Measurements from ENCODE around the gene LENG1.

The LENG1 gene

DNA sequence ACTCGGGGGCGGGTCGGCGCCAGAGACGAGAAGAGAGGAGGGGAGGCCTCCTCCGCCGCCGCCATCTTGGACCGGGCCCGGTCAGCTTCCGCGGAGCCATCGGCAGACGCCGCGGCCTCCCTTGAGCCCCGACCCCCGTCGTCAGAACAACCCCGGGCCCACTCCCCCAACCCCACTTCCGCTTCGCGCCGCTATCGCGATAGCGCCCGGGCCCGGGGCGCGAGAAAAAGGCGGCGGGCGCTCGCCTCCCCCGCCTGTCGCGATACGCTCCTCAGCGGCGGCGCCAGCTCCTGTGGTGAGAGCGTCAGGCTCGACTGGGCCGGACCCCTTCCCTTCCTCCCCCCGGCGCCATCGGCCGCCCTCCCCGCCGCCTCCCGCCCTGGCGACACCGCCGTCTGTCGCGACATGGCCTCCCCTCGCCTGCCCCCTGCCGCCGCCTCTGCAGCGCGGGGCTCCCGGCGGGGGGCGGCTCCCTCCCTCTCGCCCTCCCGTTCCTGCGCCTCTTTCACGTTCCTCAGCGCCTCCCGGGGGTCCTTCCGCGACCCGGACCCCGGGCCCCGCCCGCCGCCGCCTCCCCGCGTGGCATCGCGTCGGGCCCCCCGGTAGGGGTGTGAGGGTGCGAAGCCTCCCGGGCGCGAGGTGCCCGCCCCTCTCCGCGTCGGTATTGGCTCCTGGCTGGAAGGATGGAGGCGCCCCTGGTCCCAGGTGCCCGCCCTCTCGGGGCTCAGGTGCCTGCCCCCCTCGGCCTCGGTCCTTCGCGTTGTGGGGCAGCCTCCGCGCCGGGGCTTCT lies 21.6 kb downstream of the LENG1 start, which contains the start of gene CNOT3:
TSS of gene CNOT3 (plus strand) at position 64 of the 790 bp plus-strand sequence. CDS start 5,217 bp downstream, outside the sequence.
- Histone ChIP-seq H3K4me2 (ENCODE audit: insufficient read depth, low read length) (peak within 1 kb of the TSS; percentile 97), H3K4me3 (ENCODE audit: low read depth in 1 of 2, low read length in 2 of 2) (peak within 1 kb of the TSS; percentile 75 to 89), H3K27ac (ENCODE audit: low read length) (peak within 1 kb of the TSS; percentile 86), H4K20me1 (ENCODE audit: insufficient read depth, low read length) (peaks cover 55% of the 10 kb centered on the region), H3K9ac (ENCODE audit: low read depth, low read length) (peak within 1 kb of the TSS; percentile 98), H2AFZ (ENCODE audit: low read depth, low read length) (peak within 1 kb of the TSS; percentile 88), H3K79me2 (ENCODE audit: insufficient read depth, low read length) (peaks cover 53% of the 10 kb centered on the region), H3K4me1 (ENCODE audit: insufficient read depth, low read length) (peaks cover 40% of the 10 kb centered on the region), H3K9me3 (ENCODE audit: insufficient read depth, low read length, severe bottlenecking) (no peaks in the 10 kb centered on the region), H3K27me3 (ENCODE audit: insufficient read depth, low read length, poor library complexity) (no peaks in the 10 kb centered on the region), H3K36me3 (ENCODE audit: insufficient read depth, low read length) (peaks cover 46% of the 10 kb centered on the region)
- ATAC-seq (ENCODE audit: insufficient read depth, low read depth) (no peak), DNase-seq (peak; percentile 43)
- TF ChIP-seq, protein P1, sequence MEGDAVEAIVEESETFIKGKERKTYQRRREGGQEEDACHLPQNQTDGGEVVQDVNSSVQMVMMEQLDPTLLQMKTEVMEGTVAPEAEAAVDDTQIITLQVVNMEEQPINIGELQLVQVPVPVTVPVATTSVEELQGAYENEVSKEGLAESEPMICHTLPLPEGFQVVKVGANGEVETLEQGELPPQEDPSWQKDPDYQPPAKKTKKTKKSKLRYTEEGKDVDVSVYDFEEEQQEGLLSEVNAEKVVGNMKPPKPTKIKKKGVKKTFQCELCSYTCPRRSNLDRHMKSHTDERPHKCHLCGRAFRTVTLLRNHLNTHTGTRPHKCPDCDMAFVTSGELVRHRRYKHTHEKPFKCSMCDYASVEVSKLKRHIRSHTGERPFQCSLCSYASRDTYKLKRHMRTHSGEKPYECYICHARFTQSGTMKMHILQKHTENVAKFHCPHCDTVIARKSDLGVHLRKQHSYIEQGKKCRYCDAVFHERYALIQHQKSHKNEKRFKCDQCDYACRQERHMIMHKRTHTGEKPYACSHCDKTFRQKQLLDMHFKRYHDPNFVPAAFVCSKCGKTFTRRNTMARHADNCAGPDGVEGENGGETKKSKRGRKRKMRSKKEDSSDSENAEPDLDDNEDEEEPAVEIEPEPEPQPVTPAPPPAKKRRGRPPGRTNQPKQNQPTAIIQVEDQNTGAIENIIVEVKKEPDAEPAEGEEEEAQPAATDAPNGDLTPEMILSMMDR (IDR thresholded peaks at IDR 0.05; ENCODE audit: borderline replicate concordance, extremely low read depth, low read length, poor library complexity, severe bottlenecking): no peak
- TF ChIP-seq EZH2 (IDR thresholded peaks at IDR 0.05; ENCODE audit: borderline replicate concordance, low read depth, low read length, severe bottlenecking): no peak

DNA sequence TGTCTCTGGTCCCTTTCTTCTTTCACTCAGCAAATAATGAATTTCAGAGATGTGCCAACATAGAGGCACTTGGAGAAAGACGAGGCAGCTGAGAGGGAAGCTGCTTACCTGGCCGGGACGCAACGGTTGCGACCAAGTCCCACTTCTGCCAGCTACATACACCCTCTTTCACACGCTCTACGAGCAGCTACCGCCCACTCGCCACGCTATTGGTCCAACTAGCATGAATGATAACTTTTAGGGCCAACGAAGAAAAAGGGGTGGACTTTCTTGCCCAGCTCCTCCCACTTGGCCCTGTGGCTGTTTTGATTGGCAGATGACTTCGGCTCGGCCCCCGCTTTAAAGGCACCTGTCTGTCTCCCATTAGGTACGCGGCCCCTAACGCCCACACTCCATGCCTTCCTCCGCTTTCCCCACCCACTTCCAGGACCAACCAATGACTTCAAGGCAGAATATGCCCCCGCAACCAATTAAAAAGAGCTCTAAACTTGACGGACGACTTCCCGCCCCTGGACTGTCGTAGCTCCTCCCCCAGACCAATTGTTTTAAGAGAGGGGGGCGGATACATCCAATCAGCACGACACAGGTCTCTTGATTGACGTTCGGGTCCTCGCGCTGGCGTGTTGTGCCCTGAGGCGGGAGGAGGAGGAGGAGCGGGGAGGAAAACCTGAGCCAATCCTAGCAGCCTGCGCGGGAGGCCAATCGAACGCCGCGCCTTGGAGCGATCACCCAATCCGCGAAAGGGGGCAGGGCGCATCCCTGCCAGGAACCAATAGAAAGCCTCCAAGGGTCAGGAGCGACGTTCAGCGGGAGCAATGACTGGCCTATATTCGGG lies 22.4 kb downstream of the LENG1 start:
- H3K79me2 ChIP-seq (ENCODE audit: insufficient read depth, low read length): peaks cover 45% of the 10 kb centered on the region
- H3K4me1 ChIP-seq (ENCODE audit: insufficient read depth, low read length): peaks cover 40% of the 10 kb centered on the region
- no peak for TF ChIP-seq EZH2 (IDR thresholded peaks at IDR 0.05; ENCODE audit: borderline replicate concordance, low read depth, low read length, severe bottlenecking)
- TF ChIP-seq, protein P1 (IDR thresholded peaks at IDR 0.05; ENCODE audit: borderline replicate concordance, extremely low read depth, low read length, poor library complexity, severe bottlenecking): no peak
- peak; percentile 100 for DNase-seq
- H3K27ac ChIP-seq (ENCODE audit: low read length): peak overlapping the region; percentile 70
- H3K9me3 ChIP-seq (ENCODE audit: insufficient read depth, low read length, severe bottlenecking): no peaks in the 10 kb centered on the region
- no peaks in the 10 kb centered on the region for H3K27me3 ChIP-seq (ENCODE audit: insufficient read depth, low read length, poor library complexity)
- peak overlapping the region; percentile 98 for H3K9ac ChIP-seq (ENCODE audit: low read depth, low read length)
- H3K4me3 ChIP-seq (ENCODE audit: low read depth in 1 of 2, low read length in 2 of 2): peak overlapping the region; percentile 17 to 75; a peak in 3 of 4 replicates
- ATAC-seq (ENCODE audit: insufficient read depth, low read depth): peak; percentile 84
- H2AFZ ChIP-seq (ENCODE audit: low read depth, low read length): peak overlapping the region; percentile 88
- peaks cover 47% of the 10 kb centered on the region for H4K20me1 ChIP-seq (ENCODE audit: insufficient read depth, low read length)
- peaks cover 37% of the 10 kb centered on the region for H3K36me3 ChIP-seq (ENCODE audit: insufficient read depth, low read length)
- H3K4me2 ChIP-seq (ENCODE audit: insufficient read depth, low read length): peak overlapping the region; percentile 97

DNA sequence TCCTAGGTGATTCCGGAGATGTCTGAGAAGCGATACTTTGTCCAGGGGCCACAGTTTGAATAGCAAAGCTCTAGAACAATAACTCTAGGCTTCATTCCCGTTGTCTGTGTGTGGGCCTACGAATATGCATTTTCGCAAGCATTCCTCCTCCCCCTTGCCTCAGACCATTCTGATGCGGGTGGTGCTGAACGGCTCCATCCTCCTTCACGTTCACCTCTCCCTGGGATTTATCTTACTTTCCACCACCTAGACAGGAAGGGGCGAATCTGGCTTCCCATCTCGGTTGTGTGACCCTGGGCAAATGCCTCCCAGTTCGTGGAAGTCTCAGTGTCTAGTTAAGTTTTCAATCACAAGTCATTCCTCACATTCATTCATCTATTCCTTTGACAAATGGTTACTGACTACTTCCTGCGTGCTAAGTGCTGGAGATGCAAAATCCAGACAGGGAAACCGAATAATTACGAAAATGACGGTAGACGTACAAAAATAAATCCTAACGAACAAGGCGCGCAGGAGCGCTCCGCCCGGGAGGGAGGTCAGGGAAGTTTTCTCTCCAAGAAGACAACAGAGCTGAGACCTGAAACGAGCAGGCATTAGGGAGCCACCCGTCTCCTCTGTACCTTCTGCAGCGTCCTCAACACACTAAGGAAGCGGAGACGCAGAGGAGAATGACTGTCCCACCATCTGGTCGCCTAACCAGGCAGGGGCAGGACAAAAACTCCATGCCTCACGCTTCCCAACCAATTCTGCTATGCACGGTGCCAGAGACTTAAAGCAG lies 23.2 kb downstream of the LENG1 start:
- H4K20me1 ChIP-seq (ENCODE audit: insufficient read depth, low read length): peaks cover 39% of the 10 kb centered on the region
- peak overlapping the region; percentile 70 for H3K27ac ChIP-seq (ENCODE audit: low read length)
- peak overlapping the region; percentile 51 for H3K9ac ChIP-seq (ENCODE audit: low read depth, low read length)
- H3K4me1 ChIP-seq (ENCODE audit: insufficient read depth, low read length): peaks cover 40% of the 10 kb centered on the region
- H3K4me3 ChIP-seq (ENCODE audit: low read depth in 1 of 2, low read length in 2 of 2): peak overlapping the region; percentile 17 to 73; a peak in 3 of 4 replicates
- ATAC-seq (ENCODE audit: insufficient read depth, low read depth) (no peak), DNase-seq (no peak)
- H3K27me3 ChIP-seq (ENCODE audit: insufficient read depth, low read length, poor library complexity): no peaks in the 10 kb centered on the region
- TF ChIP-seq, protein P1 (IDR thresholded peaks at IDR 0.05; ENCODE audit: borderline replicate concordance, extremely low read depth, low read length, poor library complexity, severe bottlenecking): no peak
- no peak for TF ChIP-seq EZH2 (IDR thresholded peaks at IDR 0.05; ENCODE audit: borderline replicate concordance, low read depth, low read length, severe bottlenecking)
- H3K79me2 ChIP-seq (ENCODE audit: insufficient read depth, low read length): peaks cover 37% of the 10 kb centered on the region
- peak overlapping the region; percentile 88 for H2AFZ ChIP-seq (ENCODE audit: low read depth, low read length)
- peak overlapping the region; percentile 97 for H3K4me2 ChIP-seq (ENCODE audit: insufficient read depth, low read length)
- peaks cover 37% of the 10 kb centered on the region for H3K36me3 ChIP-seq (ENCODE audit: insufficient read depth, low read length)
- no peaks in the 10 kb centered on the region for H3K9me3 ChIP-seq (ENCODE audit: insufficient read depth, low read length, severe bottlenecking)

Data from DND-41 (cell line).